Measurements from ENCODE around the gene ARHGEF37. TPM values are rescaled to one million over a fixed set of nuclear protein-coding genes. Genes with fewer than 3 reads are reported as not detected.
A peak's percentile ranks its signal among the peaks of the same experiment; 100 is the strongest.

Gene ARHGEF37
- total RNA-seq, 1 donor from 2014 or later: 13.4 TPM

GRCh38 chr5:149541893-149542292, 39.4 kb upstream of the ARHGEF37 start:
- H3K27ac ChIP-seq: no peak overlapping the region
- H3K27me3 ChIP-seq: no peaks in the 10 kb centered on the region
- no peak for DNase-seq (ENCODE audit: low spot score in 2 of 2)
- peaks cover 8 to 58% of the 10 kb centered on the region in 2 donors for H3K4me1 ChIP-seq
- no peaks in the 10 kb centered on the region for H3K9me3 ChIP-seq
- peaks cover 36 to 44% of the 10 kb centered on the region in 2 donors for H3K36me3 ChIP-seq
- H3K4me3 ChIP-seq: no peak overlapping the region
- intact Hi-C loops (cut with DNase I): loop anchor here (5.0 kb wide), 1 partner anchor 35 kb away; no protein-coding TSS in a partner anchor
- no peak for TF ChIP-seq CTCF (IDR thresholded peaks at IDR 0.05)

GRCh38 chr5:149543361-149544027, 37.8 kb upstream of the ARHGEF37 start:
- Histone ChIP-seq H3K27me3 (no peaks in the 10 kb centered on the region), H3K9me3 (no peaks in the 10 kb centered on the region), H3K4me1 (peaks cover 15 to 65% of the 10 kb centered on the region in 2 donors), H3K4me3 (peak overlapping the region in 1 of 2 donors; percentile 7), H3K27ac (peak overlapping the region; percentile 24 to 54), H3K36me3 (peaks cover 35 to 36% of the 10 kb centered on the region in 2 donors)
- TF ChIP-seq CTCF (IDR thresholded peaks at IDR 0.05): no peak
- DNase-seq (ENCODE audit: low spot score in 2 of 2): no peak
- intact Hi-C loops (cut with DNase I): loop anchor here (5.0 kb wide), 1 partner anchor 36 kb away; no protein-coding TSS in a partner anchor

GRCh38 chr5:149544028-149544420, 37.3 kb upstream of the ARHGEF37 start:
- H3K4me3 ChIP-seq: peak overlapping the region in 1 of 2 donors; percentile 7
- H3K36me3 ChIP-seq: peaks cover 33% of the 10 kb centered on the region in 2 donors
- intact Hi-C loops (cut with DNase I): loop anchor here (5.0 kb wide), 1 partner anchor 37 kb away; no protein-coding TSS in a partner anchor
- no peaks in the 10 kb centered on the region for H3K9me3 ChIP-seq
- peaks cover 15 to 64% of the 10 kb centered on the region in 2 donors for H3K4me1 ChIP-seq
- H3K27ac ChIP-seq: peak overlapping the region; percentile 24 to 54
- no peaks in the 10 kb centered on the region for H3K27me3 ChIP-seq
- TF ChIP-seq CTCF (IDR thresholded peaks at IDR 0.05): no peak
- DNase-seq (ENCODE audit: low spot score in 2 of 2): no peak

GRCh38 chr5:149545327-149545726, 36.0 kb upstream of the ARHGEF37 start:
- no peaks in the 10 kb centered on the region for H3K27me3 ChIP-seq
- intact Hi-C loops (cut with DNase I): no loop called here
- H3K4me1 ChIP-seq: peaks cover 15 to 53% of the 10 kb centered on the region in 2 donors
- peak overlapping the region in 1 of 2 donors; percentile 7 for H3K4me3 ChIP-seq
- peaks cover 33% of the 10 kb centered on the region in 2 donors for H3K36me3 ChIP-seq
- H3K27ac ChIP-seq: no peak overlapping the region
- no peaks in the 10 kb centered on the region for H3K9me3 ChIP-seq
- TF ChIP-seq CTCF (IDR thresholded peaks at IDR 0.05): no peak
- no peak for DNase-seq (ENCODE audit: low spot score in 2 of 2)

DNA sequence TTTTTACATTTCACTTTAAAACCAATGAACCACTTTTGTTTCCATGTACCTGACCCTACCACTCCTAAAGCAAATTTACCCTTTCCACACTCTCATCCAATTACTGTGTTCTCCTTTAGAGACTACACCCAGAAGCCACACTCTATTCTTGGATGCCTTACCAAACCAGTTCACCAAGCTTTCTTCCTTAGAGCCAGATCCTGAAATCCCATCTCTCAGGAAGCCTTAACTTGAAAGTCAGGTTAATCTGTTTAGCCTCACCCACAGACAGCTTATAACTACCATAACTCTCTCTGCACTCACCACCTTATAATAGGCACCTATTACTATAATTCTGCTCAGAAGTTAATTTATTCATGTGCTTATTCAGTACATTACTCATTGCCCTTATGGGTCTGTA, 34.3 kb upstream of the ARHGEF37 start:
- peak overlapping the region; percentile 32 to 96 for H3K4me3 ChIP-seq

More for the DNA sequence above, 34.3 kb upstream of the ARHGEF37 start:
- DNase-seq (ENCODE audit: low spot score in 2 of 2): no peak
- Histone ChIP-seq H3K4me1 (peaks cover 15 to 47% of the 10 kb centered on the region in 2 donors), H3K27me3 (no peaks in the 10 kb centered on the region), H3K36me3 (peaks cover 30 to 33% of the 10 kb centered on the region in 2 donors), H3K9me3 (no peaks in the 10 kb centered on the region), H3K27ac (peak overlapping the region in 1 of 2 donors; percentile 15)
- intact Hi-C loops (cut with DNase I): no loop called here
- no peak for TF ChIP-seq CTCF (IDR thresholded peaks at IDR 0.05)

Measured in ascending aorta (tissue), 2 donors.